DOHH2 (cell line): ENCODE measurements around the gene KDM6A.

Experiments used
- CTCF ChIP-seq: fragments of 200-600 bp; sonication (generic); IDR thresholded peaks from one replicate; pipeline ENCODE4 v1.5.1; 2014; ENCODE audit warnings: antibody characterized with exemption, mild to moderate bottlenecking, low read depth, low read length; ENCODE audit not compliant: poor library complexity, severe bottlenecking
- EZH2phosphoT487 ChIP-seq: fragments of 200-600 bp; sonication (generic); IDR thresholded peaks from 2 replicates; pipeline ENCODE4 v1.6.1; 2017; ENCODE audit warnings: borderline replicate concordance, mild to moderate bottlenecking, antibody characterized with exemption, low read length, moderate library complexity, mixed read lengths

GRCh38 chrX:45056428-45057145, 183.6 kb downstream of the KDM6A start:
- no peak for TF ChIP-seq CTCF
- TF ChIP-seq EZH2phosphoT487 = no peak
